Activated CD8-positive, alpha-beta memory T cell treated with anti-CD3 and anti-CD28 coated beads for 48 hours (primary cell): Measurements from ENCODE around the gene PLD1.

Source experiments
- DNase-seq, 3 experiments: peaks; one replicate each; pipeline ENCODE4 v3.0.0-alpha.2; 2020; ENCODE audit warnings: low read depth in 2 of 3, low spot score in 2 of 3

PLD1 gene

GRCh38 chr3:171672538-171672937, 137.7 kb downstream of the PLD1 start:
- no peak for DNase-seq

DNA sequence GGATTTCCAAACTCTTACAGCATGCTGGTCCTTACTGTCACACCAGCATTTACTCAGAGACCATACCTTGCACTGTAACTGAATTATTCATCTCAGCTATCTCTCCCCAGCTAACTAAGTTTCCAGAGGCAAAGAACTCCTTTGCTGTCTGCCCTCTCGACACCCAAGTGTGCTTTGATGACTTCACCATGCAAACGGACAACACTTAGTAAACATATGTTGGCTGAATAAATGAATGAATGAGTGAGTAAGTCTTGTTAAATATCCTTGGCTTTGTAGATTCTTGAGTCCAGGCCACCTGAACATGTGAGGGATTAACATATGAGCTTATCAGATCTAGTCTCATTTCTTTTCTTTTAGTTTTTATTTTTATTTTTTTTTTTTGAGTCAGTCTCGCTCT, 138.2 kb downstream of the PLD1 start:
- DNase-seq, result no peak

GRCh38 chr3:171671709-171672108, 138.6 kb downstream of the PLD1 start:
- no peak for DNase-seq

DNA sequence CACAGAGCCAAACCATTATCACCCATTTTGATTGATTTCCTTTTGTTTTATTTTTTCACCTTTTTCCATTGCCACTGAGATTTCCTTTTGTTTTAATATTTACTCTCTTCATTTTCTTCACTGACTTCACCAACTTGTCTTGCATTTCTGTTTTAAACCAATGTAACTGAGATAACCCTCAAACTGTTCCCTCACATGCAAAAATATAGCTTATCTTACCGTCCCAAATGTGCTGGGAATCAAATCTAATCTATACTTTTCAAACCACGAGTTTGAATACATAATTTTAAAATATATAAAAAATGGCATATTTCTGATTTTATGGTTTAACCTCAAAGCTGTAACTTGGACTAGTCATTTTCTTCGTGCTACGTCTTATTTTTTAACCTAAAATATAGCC, 143.8 kb downstream of the PLD1 start:
- no peak for DNase-seq

- no peak for DNase-seq
Measured at GRCh38 chr3:171663805-171664204, 146.5 kb downstream of the PLD1 start.

DNA sequence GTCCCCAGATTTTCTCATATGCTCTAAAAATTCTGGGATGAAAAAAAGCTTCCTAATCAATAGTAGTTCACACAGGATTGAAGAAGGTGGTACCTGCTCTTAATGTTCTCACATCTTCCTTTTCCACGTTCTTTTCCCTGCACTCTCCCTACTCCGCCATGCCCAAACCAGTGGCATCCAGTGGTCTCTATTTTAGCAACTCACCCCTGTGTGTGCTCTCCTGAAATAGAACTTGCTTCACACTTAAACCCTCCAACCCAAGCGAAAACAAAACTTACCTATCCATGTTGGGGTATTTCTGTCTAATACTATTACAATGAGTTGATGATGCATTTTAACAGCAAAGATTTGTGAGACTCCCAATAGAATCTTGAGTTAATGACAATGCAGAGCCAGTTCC, 148.8 kb downstream of the PLD1 start:
- DNase-seq, result no peak

DNA sequence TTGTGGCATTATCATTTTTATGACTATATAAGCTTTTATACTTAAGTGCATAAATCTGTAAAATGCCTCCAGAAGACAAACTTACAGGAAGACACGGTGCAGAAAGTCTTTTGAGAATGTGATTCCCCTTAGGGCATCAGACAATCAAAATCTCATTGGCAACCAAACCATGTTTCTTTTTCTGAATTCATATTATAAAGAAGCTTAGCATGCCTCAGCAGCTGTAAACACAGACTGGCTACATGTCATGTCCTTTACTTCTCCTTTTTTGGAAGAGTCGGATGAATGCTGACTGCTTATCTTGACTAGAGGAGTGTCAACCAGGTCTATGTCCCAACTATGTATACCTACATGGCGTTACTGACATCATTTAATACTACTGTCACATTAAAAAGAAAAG, 150.1 kb downstream of the PLD1 start:
- no peak for DNase-seq

DNA sequence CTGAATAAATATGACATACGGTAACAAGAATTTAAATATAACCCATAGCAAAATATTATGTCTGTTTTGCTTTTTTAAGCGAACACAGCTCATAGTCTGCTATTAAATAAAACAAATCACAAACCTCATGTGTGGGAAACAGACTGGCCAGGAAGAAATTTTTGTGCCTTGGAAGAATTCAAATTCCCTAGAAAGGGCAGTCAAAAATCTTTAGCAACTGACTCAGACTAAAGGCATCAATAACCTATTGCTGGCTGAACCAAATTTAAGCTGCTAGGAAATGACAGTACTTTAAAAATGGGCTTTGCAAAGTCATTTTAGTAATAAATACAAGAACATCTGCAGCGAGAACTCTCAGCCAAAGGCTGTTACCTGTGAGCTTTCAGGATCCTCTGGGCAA, 151.4 kb downstream of the PLD1 start:
- DNase-seq, result no peak

GRCh38 chr3:171654809-171655208, 155.5 kb downstream of the PLD1 start:
- DNase-seq, result no peak

GRCh38 chr3:171654326-171654725, 156.0 kb downstream of the PLD1 start:
- no peak for DNase-seq

DNA sequence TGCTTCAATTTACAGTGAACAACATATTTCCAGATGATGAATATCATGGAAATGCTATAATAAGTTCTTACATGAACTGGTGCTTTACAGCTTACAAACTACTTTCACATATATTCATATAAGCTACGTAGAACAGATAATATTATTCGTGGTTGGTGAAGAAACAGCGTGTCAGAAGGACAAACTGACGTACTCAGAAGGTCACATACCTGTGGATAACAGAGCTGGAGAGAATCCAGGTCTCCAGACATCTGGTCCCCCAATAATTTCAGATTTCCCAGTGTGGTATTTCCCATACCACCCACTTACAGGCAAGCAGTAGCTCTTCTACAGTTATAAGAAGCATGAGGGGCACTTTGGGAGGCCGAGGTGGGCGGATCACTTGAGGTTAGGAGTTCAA, 156.6 kb downstream of the PLD1 start:
- DNase-seq, result no peak

DNA sequence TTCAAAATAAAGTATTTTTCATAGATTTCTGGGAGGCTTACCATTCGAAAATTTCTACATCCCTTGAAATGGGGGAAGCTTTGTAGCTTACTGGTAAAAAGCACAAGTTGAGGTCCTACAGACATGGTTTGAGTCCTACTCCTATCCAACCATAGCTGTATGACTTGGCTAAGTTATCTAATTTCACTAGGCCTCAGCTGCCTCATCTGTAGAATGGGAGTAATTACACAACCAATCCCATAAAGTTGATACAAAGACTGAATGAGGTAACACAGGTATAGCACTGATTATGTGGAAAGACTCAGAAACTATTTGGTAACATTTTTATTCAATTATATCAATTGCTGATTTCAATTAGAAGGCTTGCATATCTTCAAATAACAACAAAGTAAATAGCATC, 157.4 kb downstream of the PLD1 start:
- DNase-seq, result no peak

DNA sequence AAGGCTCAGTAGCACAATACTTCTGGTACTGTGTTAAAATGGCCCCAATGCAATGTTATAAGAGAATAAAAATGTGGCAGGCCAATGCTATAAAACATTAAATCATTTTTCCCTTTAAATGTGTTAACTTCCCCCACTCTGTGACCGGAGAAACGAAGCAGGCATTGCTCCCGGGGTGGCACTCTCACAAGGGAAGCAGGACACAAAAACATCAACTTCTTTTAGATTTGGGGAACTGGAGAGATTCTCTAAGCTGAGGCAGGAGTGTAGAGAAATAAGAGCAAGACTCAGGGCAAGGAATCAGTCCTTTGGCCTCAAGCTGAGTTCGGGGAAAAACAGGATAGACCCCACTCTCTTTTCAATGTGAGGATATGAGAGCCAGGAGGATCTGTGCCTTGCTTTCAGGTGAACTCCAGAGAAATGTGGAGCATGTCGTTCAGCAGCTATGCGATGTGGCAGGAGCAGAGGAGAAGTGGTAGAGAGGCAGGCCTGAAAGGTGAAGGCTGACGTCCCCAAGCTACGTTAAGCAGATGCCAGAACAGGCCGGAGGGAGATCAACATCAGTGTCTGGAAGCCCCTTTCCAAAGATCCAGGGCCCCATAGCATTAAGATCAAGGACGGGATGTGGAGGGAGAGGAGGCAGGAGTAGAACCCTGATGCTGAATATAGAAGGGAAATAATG, 160.2 kb downstream of the PLD1 start:
- DNase-seq, result no peak

GRCh38 chr3:171649267-171649666, 161.0 kb downstream of the PLD1 start:
- no peak for DNase-seq

DNA sequence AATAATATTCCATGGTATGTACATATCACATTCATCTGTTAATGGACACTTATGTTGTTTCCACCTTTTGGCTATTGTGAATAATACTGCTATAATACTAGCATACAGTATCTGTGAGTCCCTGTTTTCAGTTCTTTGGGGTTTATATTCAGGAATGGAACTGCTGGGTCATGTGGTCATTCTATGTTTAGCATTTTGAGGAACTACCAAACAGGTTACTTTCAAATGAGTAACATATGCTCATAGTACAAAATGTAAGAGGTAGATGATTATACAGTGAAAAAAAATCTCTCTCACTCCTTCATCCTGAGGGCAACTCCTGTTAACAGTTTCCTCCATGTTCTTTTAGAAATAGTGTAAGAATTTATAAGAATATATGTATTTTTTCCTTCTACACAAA, 162.2 kb downstream of the PLD1 start:
- DNase-seq, result no peak

GRCh38 chr3:171646357-171647133, 163.7 kb downstream of the PLD1 start:
- no peak for DNase-seq

DNA sequence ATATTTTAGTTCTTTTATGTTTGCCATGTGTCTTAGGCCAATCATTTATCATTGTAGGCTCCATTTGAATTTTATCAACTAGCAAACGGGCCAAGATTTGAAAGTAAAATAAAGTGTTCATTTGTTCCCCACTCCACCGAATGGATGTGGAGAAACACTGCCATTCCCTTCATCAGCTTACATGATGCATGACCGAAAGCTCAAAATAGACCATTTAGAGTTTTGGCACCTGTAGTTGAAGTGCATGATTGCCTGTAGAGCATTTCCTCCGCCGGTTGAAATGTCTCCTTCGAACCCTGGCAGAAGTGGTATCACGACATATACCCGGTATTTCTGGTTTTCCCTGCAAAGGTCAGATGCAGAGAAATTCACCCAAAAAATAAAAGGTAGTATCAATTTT, 165.6 kb downstream of the PLD1 start:
- no peak for DNase-seq

DNA sequence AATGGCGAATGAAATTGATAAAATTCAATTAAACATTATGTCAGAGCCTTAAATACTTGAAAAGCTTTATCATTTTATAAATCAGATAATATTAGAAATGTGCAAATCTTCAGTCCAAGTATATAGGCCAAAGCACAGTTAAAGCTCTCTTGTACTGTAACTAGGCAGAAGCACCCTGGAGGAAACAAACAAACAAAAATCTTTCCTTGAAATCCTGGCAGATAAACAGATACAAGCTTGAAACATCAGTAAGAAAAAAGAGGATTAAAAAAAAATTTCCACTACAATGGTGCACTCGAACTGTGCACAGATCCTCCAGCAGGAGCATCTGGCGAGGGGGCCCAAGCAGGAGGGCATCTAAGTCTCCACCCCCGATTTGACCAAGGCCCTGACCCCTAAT, 166.6 kb downstream of the PLD1 start:
- no peak for DNase-seq

DNA sequence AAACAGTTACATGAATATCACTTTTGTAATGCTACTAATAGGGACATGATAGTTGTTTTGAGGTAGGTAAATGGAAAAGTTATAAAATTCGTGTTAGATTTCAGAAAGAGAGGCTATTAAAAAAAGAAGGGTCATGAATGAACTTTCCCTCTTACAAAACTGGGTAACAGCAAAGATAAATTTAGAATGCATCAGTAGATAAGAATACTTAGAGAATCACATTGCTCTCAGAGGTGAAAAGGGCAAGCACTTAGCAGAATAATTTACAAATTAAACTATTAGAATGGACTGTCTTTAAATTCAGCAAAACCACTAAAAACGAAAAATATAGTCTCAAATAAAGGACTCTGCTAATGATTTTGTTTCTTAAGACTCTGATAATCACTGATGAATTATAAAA, 167.2 kb downstream of the PLD1 start:
- no peak for DNase-seq

- no peak for DNase-seq
Measured at GRCh38 chr3:171640520-171641412, 169.5 kb downstream of the PLD1 start.

DNA sequence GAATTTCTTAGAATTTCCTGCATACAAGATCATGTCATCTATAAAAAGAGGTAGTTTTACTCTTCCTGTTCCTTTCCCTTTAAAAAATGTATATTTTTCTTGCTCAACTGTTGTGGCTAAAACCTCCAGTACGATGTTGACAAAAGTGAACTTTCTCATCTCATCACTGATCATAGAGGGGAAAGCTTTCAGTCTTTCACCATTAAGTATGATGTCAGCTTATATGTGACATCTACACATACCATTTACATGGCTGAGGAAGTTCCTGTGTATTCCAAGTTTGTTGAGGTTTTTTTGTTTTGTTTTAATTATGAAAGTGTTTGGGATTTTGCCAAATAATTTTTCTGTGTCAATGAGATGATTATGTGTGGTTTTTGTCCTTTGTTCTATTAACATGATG, 173.6 kb downstream of the PLD1 start:
- no peak for DNase-seq

DNA sequence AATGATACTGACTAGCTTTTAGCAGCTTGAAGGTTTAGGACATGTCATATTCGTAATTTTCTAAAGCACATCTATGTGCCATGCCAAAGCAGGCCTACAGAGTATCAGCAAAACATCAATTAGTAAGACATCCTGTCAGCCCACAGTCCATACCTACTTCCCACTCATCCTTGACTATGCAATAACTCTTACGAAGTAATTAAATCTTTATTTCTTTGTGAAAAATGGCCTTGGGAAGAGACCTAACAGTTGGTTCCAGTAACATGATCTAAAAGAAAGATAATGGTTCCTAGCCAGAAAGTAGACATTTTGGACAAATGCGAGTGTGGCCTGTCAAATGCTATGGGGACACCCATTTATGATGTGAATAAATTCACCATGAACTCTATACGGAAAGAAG, 177.5 kb downstream of the PLD1 start:
- DNase-seq, result no peak
